Stimulated activated CD4-positive, alpha-beta T cell treated with anti-CD3 and anti-CD28 coated beads, Interleukin-2, amount 100 ng/mL, for 24 hours (primary cell): ENCODE measurements around the gene RGS12.

Source experiments
- DNase-seq, 2 donors: peaks; one replicate each; pipeline ENCODE4 v3.0.0-alpha.2; 2020

RGS12 gene

GRCh38 chr4:3253808-3254207 lies 39.0 kb upstream of the RGS12 start:
- DNase-seq: no peak

- no peak for DNase-seq
These were observed 38.3 kb upstream of the RGS12 start for GRCh38 chr4:3254302-3255131.

- no peak for DNase-seq
These were observed 37.1 kb upstream of the RGS12 start for GRCh38 chr4:3255611-3256186.

- DNase-seq: no peak
These were observed 36.4 kb upstream of the RGS12 start for GRCh38 chr4:3256230-3257102.

- no peak for DNase-seq
These were observed 35.7 kb upstream of the RGS12 start for GRCh38 chr4:3257103-3257555.

GRCh38 chr4:3257556-3258482 lies 35.0 kb upstream of the RGS12 start:
- no peak for DNase-seq

GRCh38 chr4:3261411-3262207 lies 31.2 kb upstream of the RGS12 start:
- DNase-seq: no peak

- DNase-seq: no peak
These were observed 30.4 kb upstream of the RGS12 start for GRCh38 chr4:3262208-3263052.

GRCh38 chr4:3263053-3263875 lies 29.6 kb upstream of the RGS12 start:
- DNase-seq: no peak

- DNase-seq: no peak
These were observed 29.0 kb upstream of the RGS12 start for GRCh38 chr4:3263876-3264193.

GRCh38 chr4:3266076-3266475 lies 26.7 kb upstream of the RGS12 start:
- DNase-seq: no peak

GRCh38 chr4:3267576-3268394 lies 25.0 kb upstream of the RGS12 start:
- no peak for DNase-seq

GRCh38 chr4:3268395-3269104 lies 24.3 kb upstream of the RGS12 start:
- DNase-seq: no peak

- no peak for DNase-seq
These were observed 23.5 kb upstream of the RGS12 start for GRCh38 chr4:3269105-3269927.

GRCh38 chr4:3269991-3270611 lies 22.7 kb upstream of the RGS12 start:
- DNase-seq: no peak

- no peak for DNase-seq
These were observed 21.7 kb upstream of the RGS12 start for GRCh38 chr4:3271131-3271530.

- DNase-seq: no peak
These were observed 15.8 kb upstream of the RGS12 start for GRCh38 chr4:3276986-3277385.
